ENCODE data around the gene ZNF213.

GRCh38 chr16:3155181-3155580, 20.4 kb downstream of the ZNF213 start:
- TF ChIP-seq POLR2A (IDR thresholded peaks at IDR 0.05; ENCODE audit: low read length) (no peak), GATA1 (IDR thresholded peaks at IDR 0.05; ENCODE audit: low read depth, low read length) (no peak)
